ENCODE data around the gene TRPV6. TPM values are rescaled to one million over a fixed set of nuclear protein-coding genes. Genes with fewer than 3 reads are reported as not detected.

TRPV6 gene
- total and polyA plus RNA-seq, 8 donors, result 2.6 to 11.7 (median 7.7) TPM; not detected in 1

GRCh38 chr7:142925413-142925812 lies 39.9 kb upstream of the TRPV6 start:
- WGBS, 5 donors, result 60 to 89% (median 87%) methylated on average over 12 of the region's 12 CpGs
- Histone ChIP-seq H3K4me3 (no peak overlapping the region), H3K27ac (no peak overlapping the region), H3K9me3 (no peaks in the 10 kb centered on the region), H3K27me3 (no peaks in the 10 kb centered on the region), H3K36me3 (no peaks in the 10 kb centered on the region), H3K4me1 (no peaks in the 10 kb centered on the region)
- intact Hi-C loops (cut with DNase I; ENCODE audit: low total_unique reads), result no loop called here
- DNase-seq, result no peak
- no peak for TF ChIP-seq CTCF (IDR thresholded peaks at IDR 0.05)

DNA sequence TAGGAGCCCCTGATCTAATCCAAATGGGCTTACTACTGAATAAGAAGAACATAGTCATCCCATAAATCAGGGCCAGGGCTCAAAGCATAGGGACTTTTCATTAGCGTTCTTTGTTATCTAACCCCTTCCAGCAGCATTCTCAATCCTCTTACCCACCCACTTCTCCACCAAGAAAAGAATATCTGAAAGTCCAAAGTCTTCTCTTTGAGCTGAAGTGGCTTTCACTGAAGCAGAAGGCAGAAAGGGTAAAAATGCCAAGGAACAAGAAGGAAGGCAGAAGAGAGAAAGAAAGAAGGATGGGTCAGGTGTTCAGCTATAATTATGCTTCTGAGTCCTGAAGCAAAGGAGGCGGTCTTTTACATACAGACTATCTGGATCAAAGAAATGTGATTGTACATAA lies 37.8 kb upstream of the TRPV6 start:
- TF ChIP-seq POLR2A (IDR thresholded peaks at IDR 0.05) (no peak), POLR2AphosphoS5 (IDR thresholded peaks at IDR 0.05) (no peak), CTCF (IDR thresholded peaks at IDR 0.05) (no peak), EP300 (IDR thresholded peaks at IDR 0.05) (no peak)
- DNase-seq, result no peak
- intact Hi-C loops (cut with DNase I; ENCODE audit: low total_unique reads), result no loop called here
- Histone ChIP-seq H3K4me1 (no peaks in the 10 kb centered on the region), H3K27ac (no peak overlapping the region), H3K27me3 (no peaks in the 10 kb centered on the region), H3K9me3 (no peaks in the 10 kb centered on the region), H3K36me3 (no peaks in the 10 kb centered on the region), H3K4me3 (no peak overlapping the region)
- WGBS, 5 donors, result 40 to 57% (median 43%) methylated on average over 2 of the region's 2 CpGs

GRCh38 chr7:142919656-142920055 lies 34.1 kb upstream of the TRPV6 start:
- Histone ChIP-seq H3K27ac (no peak overlapping the region), H3K9me3 (no peaks in the 10 kb centered on the region), H3K27me3 (no peaks in the 10 kb centered on the region), H3K36me3 (no peaks in the 10 kb centered on the region), H3K4me3 (no peak overlapping the region), H3K4me1 (peaks cover 0 to 2% (median 0%) of the 10 kb centered on the region in 4 donors)
- intact Hi-C loops (cut with DNase I; ENCODE audit: low total_unique reads), result no loop called here
- no peak for DNase-seq
- 90 to 100% (median 92%) methylated on average over 3 of the region's 3 CpGs for WGBS, 5 donors
- TF ChIP-seq POLR2AphosphoS5 (IDR thresholded peaks at IDR 0.05), result no peak
- no peak for TF ChIP-seq EP300 (IDR thresholded peaks at IDR 0.05)
- TF ChIP-seq POLR2A (IDR thresholded peaks at IDR 0.05), result no peak
- TF ChIP-seq CTCF (IDR thresholded peaks at IDR 0.05), result no peak

GRCh38 chr7:142918901-142919300 lies 33.4 kb upstream of the TRPV6 start:
- no peak overlapping the region for H3K27ac ChIP-seq
- intact Hi-C loops (cut with DNase I; ENCODE audit: low total_unique reads), result no loop called here
- H3K4me1 ChIP-seq, result peaks cover 0 to 9% (median 0%) of the 10 kb centered on the region in 4 donors
- H3K4me3 ChIP-seq, result no peak overlapping the region
- DNase-seq, result no peak
- no peaks in the 10 kb centered on the region for H3K27me3 ChIP-seq
- 73 to 94% (median 92%) methylated on average over 2 of the region's 2 CpGs for WGBS, 5 donors
- TF ChIP-seq POLR2AphosphoS5 (IDR thresholded peaks at IDR 0.05), result no peak
- no peak for TF ChIP-seq CTCF (IDR thresholded peaks at IDR 0.05)
- TF ChIP-seq EP300 (IDR thresholded peaks at IDR 0.05), result no peak
- TF ChIP-seq POLR2A (IDR thresholded peaks at IDR 0.05), result no peak
- H3K36me3 ChIP-seq, result no peaks in the 10 kb centered on the region
- no peaks in the 10 kb centered on the region for H3K9me3 ChIP-seq
